BJ (cell line): ENCODE measurements around the gene CBX6. TPM values are rescaled to one million over a fixed set of nuclear protein-coding genes. Genes with fewer than 3 reads are reported as not detected.
A peak's percentile ranks its signal among the peaks of the same experiment; 100 is the strongest.

Experiments
- CTCF ChIA-PET: fragments of 350-600 bp; formaldehyde crosslinking; extraction: SDS; loops from one replicate; lab custom pipeline; 2021; ENCODE audit warnings: antibody characterized with exemption, inconsistent platforms; lab: Yijun Ruan, JAX
- POLR2A ChIA-PET: fragments of 300-600 bp; sonication (Branson Sonifier 250); formaldehyde crosslinking; extraction: SDS; loops from one replicate; lab custom pipeline; 2021; ENCODE audit warnings: antibody characterized with exemption; lab: Charles Lee
- DNase-seq: peaks from one replicate; pipeline ENCODE4 v3.0.0-alpha.2; 2011; ENCODE audit warnings: low read depth
- H3K27me3 ChIP-seq: 2 replicates; pipeline ENCODE4 v1.6.0; 2011; ENCODE audit warnings: low read length; ENCODE audit not compliant: control insufficient read depth, insufficient read depth
- H3K36me3 ChIP-seq: 2 replicates; pipeline ENCODE4 v1.5.1; 2011; ENCODE audit warnings: low read length; ENCODE audit not compliant: control insufficient read depth, insufficient read depth
- H3K4me3 ChIP-seq: 2 replicates; pipeline ENCODE4 v1.5.1; 2011; ENCODE audit warnings: low read depth, mild to moderate bottlenecking, control low read depth, low read length
- CTCF ChIP-seq: IDR thresholded peaks from 2 replicates; pipeline ENCODE4 v1.5.1; 2011; ENCODE audit warnings: low read depth, mild to moderate bottlenecking, control low read depth, inconsistent platforms, low read length, moderate library complexity; ENCODE audit not compliant: insufficient read depth
- polyA plus RNA-seq: library from polyadenylated mRNA; depleted of rRNA; stranded (reverse); fragments of >200 nt; gene quantifications from 2 replicates; pipeline ENCODE4 v1.2.3, GENCODE V29; 2011

Gene CBX6
- polyA plus RNA-seq, 1 experiment: 21.9 TPM

- Histone ChIP-seq H3K4me3 (peak overlapping the region; percentile 30), H3K36me3 (no peaks in the 10 kb centered on the region), H3K27me3 (peaks cover 22% of the 10 kb centered on the region)
- DNase-seq: no peak
- TF ChIP-seq CTCF: peak; percentile 26
- POLR2A ChIA-PET: interaction anchor here (0.6 kb wide), 1 partner anchor 39 kb away, joined by 3 read pairs; no protein-coding TSS in a partner anchor
- CTCF ChIA-PET: interaction anchor here (0.6 to 5.6 kb wide), 7 partner anchors 8 to 81 kb away, joined by 3 to 48 read pairs (median 3); no protein-coding TSS in a partner anchor
Measured at GRCh38 chr22:38843201-38843656, 28.8 kb downstream of the CBX6 start.

GRCh38 chr22:38842512-38843200 is 29.4 kb downstream of the CBX6 start:
- TF ChIP-seq CTCF: no peak
- peak overlapping the region; percentile 30 for H3K4me3 ChIP-seq
- POLR2A ChIA-PET: no interaction called here
- CTCF ChIA-PET: interaction anchor here (0.6 to 5.6 kb wide), 7 partner anchors 11 to 80 kb away, joined by 3 to 48 read pairs (median 3); no protein-coding TSS in a partner anchor
- peaks cover 22% of the 10 kb centered on the region for H3K27me3 ChIP-seq
- no peaks in the 10 kb centered on the region for H3K36me3 ChIP-seq
- no peak for DNase-seq

- no peak for TF ChIP-seq CTCF
- Histone ChIP-seq H3K4me3 (no peak overlapping the region), H3K36me3 (no peaks in the 10 kb centered on the region), H3K27me3 (peaks cover 22% of the 10 kb centered on the region)
- no peak for DNase-seq
- CTCF ChIA-PET: interaction anchor here (0.6 to 5.6 kb wide), 3 partner anchors 24 to 73 kb away, joined by 3 to 48 read pairs (median 3); no protein-coding TSS in a partner anchor
- POLR2A ChIA-PET: no interaction called here
Measured at GRCh38 chr22:38841635-38842034, 30.4 kb downstream of the CBX6 start.

- ChIA-PET CTCF (interaction anchor here (0.6 to 5.6 kb wide), 3 partner anchors 24 to 72 kb away, joined by 3 to 48 read pairs (median 3); no protein-coding TSS in a partner anchor), POLR2A (no interaction called here)
- TF ChIP-seq CTCF: no peak
- DNase-seq: no peak
- H3K27me3 ChIP-seq: peaks cover 22% of the 10 kb centered on the region
- H3K4me3 ChIP-seq: no peak overlapping the region
- H3K36me3 ChIP-seq: no peaks in the 10 kb centered on the region
Measured at GRCh38 chr22:38841211-38841610, 30.8 kb downstream of the CBX6 start.

- ChIA-PET CTCF (interaction anchor here (0.7 to 5.6 kb wide), 3 partner anchors 71 to 167 kb away, joined by 3 to 48 read pairs (median 5); no protein-coding TSS in a partner anchor), POLR2A (no interaction called here)
- Histone ChIP-seq H3K27me3 (peaks cover 18% of the 10 kb centered on the region), H3K4me3 (no peak overlapping the region), H3K36me3 (no peaks in the 10 kb centered on the region)
- DNase-seq: no peak
- no peak for TF ChIP-seq CTCF
Measured at GRCh38 chr22:38840129-38840528, 31.9 kb downstream of the CBX6 start.
